Ishikawa (cell line): ENCODE data around the gene SOX5.

ENCODE experiments used
- CEBPB ChIP-seq: IDR thresholded peaks from 2 replicates; pipeline ENCODE4 v1.6.1; 2012
- CREB1 ChIP-seq: IDR thresholded peaks from 2 replicates; pipeline ENCODE4 v1.6.1; 2012; ENCODE audit warnings: low read depth
- EP300 ChIP-seq: IDR thresholded peaks from 2 replicates; pipeline ENCODE4 v1.6.1; 2012; ENCODE audit warnings: borderline replicate concordance
- RAD21 ChIP-seq: IDR thresholded peaks from 2 replicates; pipeline ENCODE4 v1.6.1; 2012; ENCODE audit warnings: low read depth
- TAF1 ChIP-seq: IDR thresholded peaks from 2 replicates; pipeline ENCODE4 v1.6.1; 2012; ENCODE audit warnings: low read depth, mild to moderate bottlenecking
- TCF12 ChIP-seq: IDR thresholded peaks from 2 replicates; pipeline ENCODE4 v1.6.1; 2012; ENCODE audit warnings: low read depth
- TEAD4 ChIP-seq: IDR thresholded peaks from 2 replicates; pipeline ENCODE4 v1.6.1; 2012
- TF ChIP-seq, protein P1 (sequence below): IDR thresholded peaks from 2 replicates; pipeline ENCODE4 v1.6.1; 2012
- TF ChIP-seq, protein P2 (sequence below): IDR thresholded peaks from 2 replicates; pipeline ENCODE4 v1.6.1; 2012

- TF ChIP-seq, protein P1, sequence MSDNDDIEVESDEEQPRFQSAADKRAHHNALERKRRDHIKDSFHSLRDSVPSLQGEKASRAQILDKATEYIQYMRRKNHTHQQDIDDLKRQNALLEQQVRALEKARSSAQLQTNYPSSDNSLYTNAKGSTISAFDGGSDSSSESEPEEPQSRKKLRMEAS: no peak
- TF ChIP-seq TAF1 (no peak), TCF12 (no peak), CEBPB (no peak), RAD21 (no peak), EP300 (no peak), CREB1 (no peak), TEAD4 (no peak)
- TF ChIP-seq, protein P2, sequence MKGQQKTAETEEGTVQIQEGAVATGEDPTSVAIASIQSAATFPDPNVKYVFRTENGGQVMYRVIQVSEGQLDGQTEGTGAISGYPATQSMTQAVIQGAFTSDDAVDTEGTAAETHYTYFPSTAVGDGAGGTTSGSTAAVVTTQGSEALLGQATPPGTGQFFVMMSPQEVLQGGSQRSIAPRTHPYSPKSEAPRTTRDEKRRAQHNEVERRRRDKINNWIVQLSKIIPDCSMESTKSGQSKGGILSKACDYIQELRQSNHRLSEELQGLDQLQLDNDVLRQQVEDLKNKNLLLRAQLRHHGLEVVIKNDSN: no peak
Measured at GRCh38 chr12:23621900-23622299, 327.6 kb downstream of the SOX5 start.
